ENCODE results near the gene CCDC60.

- no peak for TF ChIP-seq EZH2phosphoT487 (IDR thresholded peaks at IDR 0.05; ENCODE audit: insufficient read depth, low read depth)
- no peak for TF ChIP-seq EZH2 (IDR thresholded peaks at IDR 0.05; ENCODE audit: insufficient read depth, poor library complexity, severe bottlenecking)
These were observed 22.7 kb upstream of the CCDC60 start for GRCh38 chr12:119311878-119312277.

Data from GM23248 (cell line).